SK-N-SH (cell line): ENCODE measurements around the gene VEGFA.

Experiments
- EP300 ChIP-seq, 2 experiments: IDR thresholded peaks; 2 replicates each; pipeline versions ENCODE4 v1.4.0 to v1.6.1; 2012; ENCODE audit warnings: borderline replicate concordance in 1 of 2, low read depth in 1 of 2, low read length in 1 of 2
- NFIC ChIP-seq: IDR thresholded peaks from 2 replicates; pipeline ENCODE4 v1.4.0; 2012; ENCODE audit warnings: borderline replicate concordance
- POLR2AphosphoS5 ChIP-seq: IDR thresholded peaks from 2 replicates; pipeline ENCODE4 v1.6.1; 2012; ENCODE audit warnings: low read depth, low read length
- RCOR1 ChIP-seq: fragments of 150-350 bp; IDR thresholded peaks from 2 replicates; pipeline ENCODE4 v1.6.1; 2017; ENCODE audit warnings: antibody characterized with exemption, low read length
- SIN3A ChIP-seq: IDR thresholded peaks from 2 replicates; pipeline ENCODE4 v1.6.1; 2012; ENCODE audit warnings: low read depth, mild to moderate bottlenecking, low read length, moderate library complexity, borderline replicate concordance
- SMC3 ChIP-seq: IDR thresholded peaks from 2 replicates; pipeline ENCODE4 v1.6.1; 2012; ENCODE audit warnings: low read depth, low read length, improper control_type of control experiment
- TAF1 ChIP-seq: IDR thresholded peaks from 2 replicates; pipeline ENCODE4 v1.6.1; 2012; ENCODE audit warnings: low read depth, mild to moderate bottlenecking, low read length, moderate library complexity, borderline replicate concordance
- TF ChIP-seq, protein P1 (sequence below): fragments of 200-600 bp; sonication (generic); IDR thresholded peaks from 2 replicates; pipeline ENCODE4 v1.6.1; 2017; ENCODE audit warnings: antibody characterized with exemption, mild to moderate bottlenecking, moderate library complexity
- TF ChIP-seq, protein P2 (sequence below): IDR thresholded peaks from 2 replicates; pipeline ENCODE4 v1.6.1; 2012; ENCODE audit warnings: mild to moderate bottlenecking, low read depth, low read length, moderate library complexity

DNA sequence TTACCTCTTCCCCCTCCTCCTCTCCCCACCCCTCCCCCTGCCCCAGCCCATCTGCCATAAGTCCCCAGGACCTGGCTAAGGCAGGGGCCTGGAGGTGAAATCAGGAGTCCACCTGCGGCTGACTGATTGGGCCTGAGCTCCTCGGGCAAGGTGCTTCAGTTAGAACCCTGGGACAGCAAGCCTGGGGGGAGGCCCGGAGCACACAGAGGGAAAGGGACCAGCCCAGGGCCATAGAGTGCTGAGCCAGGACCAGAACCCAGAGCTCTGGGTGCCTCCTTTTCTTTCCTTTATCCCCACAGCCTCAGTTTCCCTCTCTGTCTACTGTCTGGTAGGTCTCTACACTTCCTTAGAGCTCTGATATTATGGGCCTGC is 35.7 kb upstream of the VEGFA start:
- no peak for TF ChIP-seq RCOR1
- TF ChIP-seq, protein P1, sequence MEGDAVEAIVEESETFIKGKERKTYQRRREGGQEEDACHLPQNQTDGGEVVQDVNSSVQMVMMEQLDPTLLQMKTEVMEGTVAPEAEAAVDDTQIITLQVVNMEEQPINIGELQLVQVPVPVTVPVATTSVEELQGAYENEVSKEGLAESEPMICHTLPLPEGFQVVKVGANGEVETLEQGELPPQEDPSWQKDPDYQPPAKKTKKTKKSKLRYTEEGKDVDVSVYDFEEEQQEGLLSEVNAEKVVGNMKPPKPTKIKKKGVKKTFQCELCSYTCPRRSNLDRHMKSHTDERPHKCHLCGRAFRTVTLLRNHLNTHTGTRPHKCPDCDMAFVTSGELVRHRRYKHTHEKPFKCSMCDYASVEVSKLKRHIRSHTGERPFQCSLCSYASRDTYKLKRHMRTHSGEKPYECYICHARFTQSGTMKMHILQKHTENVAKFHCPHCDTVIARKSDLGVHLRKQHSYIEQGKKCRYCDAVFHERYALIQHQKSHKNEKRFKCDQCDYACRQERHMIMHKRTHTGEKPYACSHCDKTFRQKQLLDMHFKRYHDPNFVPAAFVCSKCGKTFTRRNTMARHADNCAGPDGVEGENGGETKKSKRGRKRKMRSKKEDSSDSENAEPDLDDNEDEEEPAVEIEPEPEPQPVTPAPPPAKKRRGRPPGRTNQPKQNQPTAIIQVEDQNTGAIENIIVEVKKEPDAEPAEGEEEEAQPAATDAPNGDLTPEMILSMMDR: no peak
- no peak for TF ChIP-seq SMC3
- no peak for TF ChIP-seq SIN3A
- no peak for TF ChIP-seq EP300 (IDR thresholded peaks at IDR 0.05; ENCODE audit: borderline replicate concordance in 1 of 2, low read depth in 1 of 2, low read length in 1 of 2)
- TF ChIP-seq, protein P2, sequence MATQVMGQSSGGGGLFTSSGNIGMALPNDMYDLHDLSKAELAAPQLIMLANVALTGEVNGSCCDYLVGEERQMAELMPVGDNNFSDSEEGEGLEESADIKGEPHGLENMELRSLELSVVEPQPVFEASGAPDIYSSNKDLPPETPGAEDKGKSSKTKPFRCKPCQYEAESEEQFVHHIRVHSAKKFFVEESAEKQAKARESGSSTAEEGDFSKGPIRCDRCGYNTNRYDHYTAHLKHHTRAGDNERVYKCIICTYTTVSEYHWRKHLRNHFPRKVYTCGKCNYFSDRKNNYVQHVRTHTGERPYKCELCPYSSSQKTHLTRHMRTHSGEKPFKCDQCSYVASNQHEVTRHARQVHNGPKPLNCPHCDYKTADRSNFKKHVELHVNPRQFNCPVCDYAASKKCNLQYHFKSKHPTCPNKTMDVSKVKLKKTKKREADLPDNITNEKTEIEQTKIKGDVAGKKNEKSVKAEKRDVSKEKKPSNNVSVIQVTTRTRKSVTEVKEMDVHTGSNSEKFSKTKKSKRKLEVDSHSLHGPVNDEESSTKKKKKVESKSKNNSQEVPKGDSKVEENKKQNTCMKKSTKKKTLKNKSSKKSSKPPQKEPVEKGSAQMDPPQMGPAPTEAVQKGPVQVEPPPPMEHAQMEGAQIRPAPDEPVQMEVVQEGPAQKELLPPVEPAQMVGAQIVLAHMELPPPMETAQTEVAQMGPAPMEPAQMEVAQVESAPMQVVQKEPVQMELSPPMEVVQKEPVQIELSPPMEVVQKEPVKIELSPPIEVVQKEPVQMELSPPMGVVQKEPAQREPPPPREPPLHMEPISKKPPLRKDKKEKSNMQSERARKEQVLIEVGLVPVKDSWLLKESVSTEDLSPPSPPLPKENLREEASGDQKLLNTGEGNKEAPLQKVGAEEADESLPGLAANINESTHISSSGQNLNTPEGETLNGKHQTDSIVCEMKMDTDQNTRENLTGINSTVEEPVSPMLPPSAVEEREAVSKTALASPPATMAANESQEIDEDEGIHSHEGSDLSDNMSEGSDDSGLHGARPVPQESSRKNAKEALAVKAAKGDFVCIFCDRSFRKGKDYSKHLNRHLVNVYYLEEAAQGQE: no peak
- TF ChIP-seq NFIC: no peak
- no peak for TF ChIP-seq POLR2AphosphoS5
- TF ChIP-seq TAF1: no peak
